Measurements from ENCODE around the gene MUC13. TPM values are rescaled to one million over a fixed set of nuclear protein-coding genes. Genes with fewer than 3 reads are reported as not detected.

Gene MUC13
- total and polyA plus RNA-seq, 2 of the 4 experiments (the other 2 are of a cell fraction), result not detected

DNA sequence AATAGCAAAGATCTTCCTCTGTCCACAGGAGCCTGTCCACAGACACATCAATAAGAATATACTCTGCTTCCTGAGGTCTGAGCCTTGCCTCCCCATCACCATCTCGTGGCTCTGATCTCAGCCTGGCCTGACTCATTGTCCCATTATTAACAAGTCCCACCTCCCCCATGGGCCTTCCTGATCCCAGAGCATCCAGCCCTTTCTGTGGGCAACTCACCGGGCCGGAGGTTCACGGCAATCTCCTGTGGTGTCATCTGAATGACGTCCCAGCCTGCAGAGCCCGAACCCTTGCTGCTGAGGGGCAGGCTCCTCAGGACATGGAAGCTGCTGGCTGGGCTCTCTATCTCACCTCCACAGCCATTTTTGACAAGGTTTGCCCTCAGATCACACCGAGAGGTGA, 75.5 kb downstream of the MUC13 start:
- Histone ChIP-seq H2AK5ac (ENCODE audit: low read depth, low read length) (peak overlapping the region; percentile 97), H3K56ac (ENCODE audit: extremely low read depth, insufficient read depth, low read length) (0 out of 2 replicates have a peak overlapping the region, but pooled peaks have one; percentile 26), H3K9me3 (ENCODE audit: control insufficient read depth, insufficient read depth, low read length) (no peaks in the 10 kb centered on the region), H3K9ac (ENCODE audit: low read depth, low read length) (0 out of 2 replicates have a peak overlapping the region, but pooled peaks have one; percentile 10), H2AFZ (replicated peaks; ENCODE audit: low read length, poor library complexity) (peak overlapping the region; percentile 74), H3K23ac (ENCODE audit: low read depth, low read length) (peak overlapping the region; percentile 95), H2BK120ac (ENCODE audit: low read depth, low read length) (peak overlapping the region; percentile 95), H3K9me1 (ENCODE audit: insufficient read depth, low read length) (peaks cover 23% of the 10 kb centered on the region), H2BK20ac (ENCODE audit: low read depth, low read length) (peak overlapping the region; percentile 90), H3K4me1 (ENCODE audit: control insufficient read depth, insufficient read depth, low read length) (peaks cover 11% of the 10 kb centered on the region), H3K4me3 (ENCODE audit: insufficient read depth, low read depth, low read length) (no peak overlapping the region), H4K8ac (ENCODE audit: low read depth in 2 of 2, low read length in 2 of 2) (peak overlapping the region; percentile 67 to 91), H3K18ac (ENCODE audit: low read depth, low read length) (peak overlapping the region; percentile 91), H2BK15ac (ENCODE audit: low read depth, low read length) (peak overlapping the region; percentile 87; the same call in 2 of the 3 replicates), H2AK9ac (replicated peaks; ENCODE audit: low read depth, low read length, poor library complexity) (peak overlapping the region; percentile 75), H4K91ac (ENCODE audit: insufficient read depth, low read depth, low read length) (peak overlapping the region; percentile 93), H4K20me1 (ENCODE audit: insufficient read depth, low read length) (peaks cover 15% of the 10 kb centered on the region), H3K79me1 (ENCODE audit: low read depth in 1 of 2, low read length in 2 of 2) (peaks cover 21 to 61% of the 10 kb centered on the region in 2 experiments), H3K4ac (ENCODE audit: low read depth, low read length) (peak overlapping the region; percentile 98), H3K14ac (replicated peaks; ENCODE audit: low read depth, low read length) (peak overlapping the region; percentile 93), H2BK5ac (ENCODE audit: low read depth, low read length, poor library complexity, severe bottlenecking) (peak overlapping the region; percentile 87), H3K27ac (ENCODE audit: insufficient read depth, low read length) (peak overlapping the region; percentile 69), H4K5ac (ENCODE audit: low read depth, low read length) (peak overlapping the region; percentile 85), H3K4me2 (ENCODE audit: low read depth, low read length) (peak overlapping the region; percentile 0), H3K27me3 (ENCODE audit: control insufficient read depth, insufficient read depth, low read length) (no peaks in the 10 kb centered on the region), H3K36me3 (ENCODE audit: control insufficient read depth, insufficient read depth, low read length) (peaks cover 1% of the 10 kb centered on the region; the same call in 1 of the 2 replicates)
- WGBS, 2 experiments (ENCODE audit: extremely low coverage in 2 of 2, insufficient read length in 1 of 2), result 0% methylated on average over 3 of the region's 7 CpGs; no CpG with 5 or more reads in 1 of the 2 experiments
- ChIA-PET POLR2A (ENCODE audit: unreplicated experiment) (no interaction called here), CTCF (no interaction called here)
- TF ChIP-seq RCOR1 (IDR thresholded peaks at IDR 0.05; ENCODE audit: insufficient replicate concordance, low read length), result no peak
- peak; percentile 23; the same call in 1 of the 2 replicates for TF ChIP-seq MAFK (IDR thresholded peaks at IDR 0.05; ENCODE audit: low read depth, low read length)
- TF ChIP-seq MAZ (IDR thresholded peaks at IDR 0.05; ENCODE audit: borderline replicate concordance, low read depth, low read length), result no peak
- TF ChIP-seq, protein P1, sequence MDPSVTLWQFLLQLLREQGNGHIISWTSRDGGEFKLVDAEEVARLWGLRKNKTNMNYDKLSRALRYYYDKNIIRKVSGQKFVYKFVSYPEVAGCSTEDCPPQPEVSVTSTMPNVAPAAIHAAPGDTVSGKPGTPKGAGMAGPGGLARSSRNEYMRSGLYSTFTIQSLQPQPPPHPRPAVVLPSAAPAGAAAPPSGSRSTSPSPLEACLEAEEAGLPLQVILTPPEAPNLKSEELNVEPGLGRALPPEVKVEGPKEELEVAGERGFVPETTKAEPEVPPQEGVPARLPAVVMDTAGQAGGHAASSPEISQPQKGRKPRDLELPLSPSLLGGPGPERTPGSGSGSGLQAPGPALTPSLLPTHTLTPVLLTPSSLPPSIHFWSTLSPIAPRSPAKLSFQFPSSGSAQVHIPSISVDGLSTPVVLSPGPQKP (IDR thresholded peaks at IDR 0.05; ENCODE audit: borderline replicate concordance, low read depth, low read length), result no peak
- no peak for TF ChIP-seq RFX5 (IDR thresholded peaks at IDR 0.05; ENCODE audit: low read depth, low read length)
- TF ChIP-seq POLR2A (IDR thresholded peaks at IDR 0.05; ENCODE audit: low read depth, low read length), result no peak
- no peak; the same call in 1 of the 2 replicates for TF ChIP-seq CEBPB (IDR thresholded peaks at IDR 0.05; ENCODE audit: low read depth, low read length)
- TF ChIP-seq FOS (IDR thresholded peaks at IDR 0.05; ENCODE audit: low read depth, low read length), result peak; percentile 75
- no peak; the same call in 1 of the 2 replicates for TF ChIP-seq SMC3 (IDR thresholded peaks at IDR 0.05; ENCODE audit: low read depth, low read length)
- no peak for TF ChIP-seq MXI1 (IDR thresholded peaks at IDR 0.05; ENCODE audit: borderline replicate concordance, low read depth, low read length)
- peak; percentile 62 for TF ChIP-seq BHLHE40 (IDR thresholded peaks at IDR 0.05; ENCODE audit: low read depth, low read length)
- TF ChIP-seq, protein P2, sequence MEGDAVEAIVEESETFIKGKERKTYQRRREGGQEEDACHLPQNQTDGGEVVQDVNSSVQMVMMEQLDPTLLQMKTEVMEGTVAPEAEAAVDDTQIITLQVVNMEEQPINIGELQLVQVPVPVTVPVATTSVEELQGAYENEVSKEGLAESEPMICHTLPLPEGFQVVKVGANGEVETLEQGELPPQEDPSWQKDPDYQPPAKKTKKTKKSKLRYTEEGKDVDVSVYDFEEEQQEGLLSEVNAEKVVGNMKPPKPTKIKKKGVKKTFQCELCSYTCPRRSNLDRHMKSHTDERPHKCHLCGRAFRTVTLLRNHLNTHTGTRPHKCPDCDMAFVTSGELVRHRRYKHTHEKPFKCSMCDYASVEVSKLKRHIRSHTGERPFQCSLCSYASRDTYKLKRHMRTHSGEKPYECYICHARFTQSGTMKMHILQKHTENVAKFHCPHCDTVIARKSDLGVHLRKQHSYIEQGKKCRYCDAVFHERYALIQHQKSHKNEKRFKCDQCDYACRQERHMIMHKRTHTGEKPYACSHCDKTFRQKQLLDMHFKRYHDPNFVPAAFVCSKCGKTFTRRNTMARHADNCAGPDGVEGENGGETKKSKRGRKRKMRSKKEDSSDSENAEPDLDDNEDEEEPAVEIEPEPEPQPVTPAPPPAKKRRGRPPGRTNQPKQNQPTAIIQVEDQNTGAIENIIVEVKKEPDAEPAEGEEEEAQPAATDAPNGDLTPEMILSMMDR (conservative IDR thresholded peaks at IDR 0.05; ENCODE audit: low read depth, low read length), result no peak
- TF ChIP-seq CHD1 (IDR thresholded peaks at IDR 0.05; ENCODE audit: low read depth, low read length), result no peak
- TF ChIP-seq, protein P3, sequence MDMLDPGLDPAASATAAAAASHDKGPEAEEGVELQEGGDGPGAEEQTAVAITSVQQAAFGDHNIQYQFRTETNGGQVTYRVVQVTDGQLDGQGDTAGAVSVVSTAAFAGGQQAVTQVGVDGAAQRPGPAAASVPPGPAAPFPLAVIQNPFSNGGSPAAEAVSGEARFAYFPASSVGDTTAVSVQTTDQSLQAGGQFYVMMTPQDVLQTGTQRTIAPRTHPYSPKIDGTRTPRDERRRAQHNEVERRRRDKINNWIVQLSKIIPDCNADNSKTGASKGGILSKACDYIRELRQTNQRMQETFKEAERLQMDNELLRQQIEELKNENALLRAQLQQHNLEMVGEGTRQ (IDR thresholded peaks at IDR 0.05; ENCODE audit: low read depth, low read length), result no peak
- peak; percentile 32 for TF ChIP-seq RAD21 (IDR thresholded peaks at IDR 0.05; ENCODE audit: low read length)
- no peak for TF ChIP-seq NFE2L2 (IDR thresholded peaks at IDR 0.05; ENCODE audit: low read depth, low read length)
- in situ Hi-C loops (cut with MboI; ENCODE audit: low sequenced_read_pairs) (no loop called here), dilution Hi-C loops (cut with HindIII; ENCODE audit: low sequenced_read_pairs, unreplicated experiment) (no loop called here), intact Hi-C loops (cut with micrococcal nuclease) (loop anchor here (2.0 kb wide), 2 partner anchors 20 to 26 kb away; no protein-coding TSS in a partner anchor)
- peak; percentile 74 for ATAC-seq (ENCODE audit: low read depth)
- no TSS peak for BruUV-seq (replicated peaks)
- DNase-seq, result peak; percentile 95
